Measurements from ENCODE around the gene SMC1B. TPM values are rescaled to one million over a fixed set of nuclear protein-coding genes. Genes with fewer than 3 reads are reported as not detected.

SMC1B gene
- total RNA-seq, 4 donors from 2014 or later, result not detected

- no peak for ATAC-seq
- no peak overlapping the region for H3K27ac ChIP-seq
- no peak for TF ChIP-seq CTCF (IDR thresholded peaks at IDR 0.05)
- TF ChIP-seq EP300 (IDR thresholded peaks at IDR 0.05), result no peak
- no peak for TF ChIP-seq POLR2AphosphoS5 (IDR thresholded peaks at IDR 0.05)
- no peak for TF ChIP-seq POLR2A (IDR thresholded peaks at IDR 0.05)
- H3K27me3 ChIP-seq, result no peaks in the 10 kb centered on the region
- 94 to 100% methylated on average over 2 of the region's 3 CpGs for WGBS, 2 donors (ENCODE audit: low coverage in 1 of 2)
- H3K36me3 ChIP-seq, result peaks cover 0 to 6% of the 10 kb centered on the region in 2 donors
- H3K9me3 ChIP-seq, result no peaks in the 10 kb centered on the region
- no peaks in the 10 kb centered on the region for H3K4me1 ChIP-seq
- no peak overlapping the region for H3K4me3 ChIP-seq
Observed at GRCh38 chr22:45349916-45350315, 63.5 kb downstream of the SMC1B start.

- H3K4me1 ChIP-seq, result no peaks in the 10 kb centered on the region
- no peak overlapping the region for H3K27ac ChIP-seq
- H3K27me3 ChIP-seq, result no peaks in the 10 kb centered on the region
- ATAC-seq, result peak; percentile 50
- TF ChIP-seq POLR2AphosphoS5 (IDR thresholded peaks at IDR 0.05) (no peak), POLR2A (IDR thresholded peaks at IDR 0.05) (no peak), CTCF (IDR thresholded peaks at IDR 0.05) (no peak), EP300 (IDR thresholded peaks at IDR 0.05) (no peak)
- WGBS, 2 donors (ENCODE audit: low coverage in 1 of 2), result 46 to 52% methylated on average over 4 to 5 of the region's 5 CpGs
- no peaks in the 10 kb centered on the region for H3K9me3 ChIP-seq
- H3K4me3 ChIP-seq, result no peak overlapping the region
- peaks cover 0 to 61% of the 10 kb centered on the region in 2 donors for H3K36me3 ChIP-seq
Observed at GRCh38 chr22:45344334-45344733, 69.1 kb downstream of the SMC1B start.

- 87 to 92% methylated on average over 4 to 8 of the region's 8 CpGs for WGBS, 2 donors (ENCODE audit: low coverage in 1 of 2)
- no peak overlapping the region for H3K4me3 ChIP-seq
- TF ChIP-seq EP300 (IDR thresholded peaks at IDR 0.05) (no peak), POLR2AphosphoS5 (IDR thresholded peaks at IDR 0.05) (no peak), POLR2A (IDR thresholded peaks at IDR 0.05) (no peak)
Observed at GRCh38 chr22:45343143-45343542, 70.3 kb downstream of the SMC1B start.

GRCh38 chr22:45341498-45341897, 71.9 kb downstream of the SMC1B start:
- Histone ChIP-seq H3K9me3 (no peaks in the 10 kb centered on the region), H3K4me1 (peaks cover 0 to 15% (median 9%) of the 10 kb centered on the region in 3 donors), H3K27ac (no peak overlapping the region), H3K36me3 (peaks cover 0 to 81% of the 10 kb centered on the region in 2 donors), H3K4me3 (no peak overlapping the region), H3K27me3 (no peaks in the 10 kb centered on the region)
- TF ChIP-seq CTCF (IDR thresholded peaks at IDR 0.05), result no peak
- no peak for TF ChIP-seq POLR2A (IDR thresholded peaks at IDR 0.05)
- TF ChIP-seq EP300 (IDR thresholded peaks at IDR 0.05), result no peak
- TF ChIP-seq POLR2AphosphoS5 (IDR thresholded peaks at IDR 0.05), result no peak
- 92% methylated on average over 2 of the region's 6 CpGs; no CpG with 5 or more reads in 1 of the 2 donors for WGBS, 2 donors (ENCODE audit: low coverage in 1 of 2)
- ATAC-seq, result no peak

More at GRCh38 chr22:45343143-45343542, 70.3 kb downstream of the SMC1B start:
- Histone ChIP-seq H3K4me1 (no peaks in the 10 kb centered on the region), H3K27me3 (no peaks in the 10 kb centered on the region), H3K36me3 (peaks cover 0 to 72% of the 10 kb centered on the region in 2 donors), H3K27ac (no peak overlapping the region), H3K9me3 (no peaks in the 10 kb centered on the region)
- ATAC-seq, result no peak

GRCh38 chr22:45340323-45340722, 73.1 kb downstream of the SMC1B start:
- Histone ChIP-seq H3K4me1 (peaks cover 0 to 27% (median 10%) of the 10 kb centered on the region in 3 donors), H3K9me3 (no peaks in the 10 kb centered on the region), H3K36me3 (peaks cover 0 to 93% of the 10 kb centered on the region in 2 donors), H3K4me3 (no peak overlapping the region), H3K27me3 (no peaks in the 10 kb centered on the region), H3K27ac (no peak overlapping the region)
- ATAC-seq, result no peak
- TF ChIP-seq POLR2AphosphoS5 (IDR thresholded peaks at IDR 0.05), result no peak
- TF ChIP-seq EP300 (IDR thresholded peaks at IDR 0.05), result no peak
- no peak for TF ChIP-seq CTCF (IDR thresholded peaks at IDR 0.05)
- WGBS, 2 donors (ENCODE audit: low coverage in 1 of 2), result 67 to 84% methylated on average over 3 to 8 of the region's 8 CpGs

Data from gastroesophageal sphincter (tissue), 4 donors.